ENCODE measurements around the gene ANXA2R. TPM values are rescaled to one million over a fixed set of nuclear protein-coding genes. Genes with fewer than 3 reads are reported as not detected.
"Not testable (repeated sequence)": the region's sequence is repeated elsewhere in the genome, so short reads cannot be mapped to it uniquely, and the experiment has no call there.

The ANXA2R gene
- polyA plus RNA-seq, 3 donors: 1.1 to 1.2 (median 1.2) TPM

DNA sequence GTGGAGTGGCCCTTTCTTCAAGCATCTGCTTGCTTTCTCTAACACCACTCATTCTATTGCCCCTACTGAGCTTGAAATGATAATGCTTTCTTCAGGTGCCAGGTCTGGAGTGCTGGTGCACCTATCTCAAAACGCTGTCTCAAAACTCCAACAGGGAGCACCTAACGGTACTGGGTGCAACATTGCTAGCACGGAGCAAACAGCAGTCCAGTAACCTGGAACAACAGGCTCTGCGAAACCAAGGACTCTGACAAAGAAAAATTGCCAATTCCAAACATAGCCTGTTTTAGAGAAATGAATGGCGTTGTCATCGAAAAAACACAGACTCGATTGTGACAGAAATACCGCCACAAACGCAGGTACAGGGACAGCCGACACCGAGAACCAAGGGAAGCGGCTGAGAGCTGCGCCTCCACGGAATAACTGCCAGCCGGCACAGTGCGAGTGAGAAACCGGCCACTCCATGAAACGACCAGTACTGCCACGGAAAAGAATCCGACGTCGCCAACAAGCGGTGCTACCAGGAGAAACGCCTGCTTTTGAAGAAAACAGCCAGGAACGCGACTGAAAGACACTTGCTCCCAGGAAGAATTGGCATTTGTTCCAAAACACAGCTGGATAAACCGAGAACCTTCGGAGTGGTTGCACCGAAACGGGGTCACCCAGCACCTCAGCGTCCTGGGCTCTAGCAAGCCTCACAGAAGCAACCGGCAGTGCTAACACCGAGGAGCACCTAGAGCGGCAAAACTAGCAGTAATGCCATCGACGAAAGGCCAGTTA, 3.1 kb downstream of the ANXA2R start:
- DNase-seq (ENCODE audit: low read depth in 3 of 3, low spot score in 2 of 3): no peak

DNA sequence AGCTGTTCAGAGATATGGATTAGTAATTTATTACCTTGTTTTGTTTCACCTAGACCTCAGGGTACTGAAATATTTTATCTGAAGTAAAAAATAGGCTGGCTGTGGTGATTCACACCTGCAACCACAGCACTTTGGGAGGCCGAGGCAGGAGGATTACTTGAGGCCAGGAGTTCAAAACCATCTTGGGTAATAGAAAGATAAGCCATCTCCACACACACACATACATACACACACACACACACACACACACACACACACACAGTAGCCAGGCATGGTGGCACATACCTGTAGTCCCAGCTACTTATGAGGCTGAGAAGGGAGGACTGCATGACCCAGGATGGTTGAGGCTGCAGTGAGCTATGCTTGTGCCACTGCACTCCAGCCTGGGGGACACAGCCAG, 3.7 kb downstream of the ANXA2R start:
- DNase-seq (ENCODE audit: low read depth in 3 of 3, low spot score in 2 of 3): no peak

DNA sequence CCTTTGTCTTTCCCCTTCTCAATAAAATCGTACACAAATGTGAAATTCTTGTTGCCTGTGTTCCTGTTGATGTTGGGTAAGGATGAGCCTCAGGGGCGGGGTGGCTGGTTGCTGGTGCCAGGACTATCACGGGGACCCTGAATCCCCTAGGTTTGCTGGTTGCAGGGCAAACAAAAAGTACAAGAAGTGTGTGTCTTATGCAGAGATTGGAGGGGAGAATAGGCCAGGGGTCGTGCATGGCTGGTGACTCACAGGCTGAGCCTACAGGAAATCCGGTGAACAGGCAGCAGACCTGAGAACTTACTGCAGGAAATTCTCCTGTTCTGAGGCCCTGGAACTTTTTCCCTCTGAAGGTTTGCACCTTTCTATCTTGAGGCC, 5.5 kb downstream of the ANXA2R start:
- no peak for DNase-seq (ENCODE audit: low read depth in 3 of 3, low spot score in 2 of 3)

GRCh38 chr5:43033841-43034590, 6.1 kb downstream of the ANXA2R start:
- DNase-seq (ENCODE audit: low read depth in 3 of 3, low spot score in 2 of 3): no peak

- DNase-seq (ENCODE audit: low read depth in 3 of 3, low spot score in 2 of 3): no peak
These were observed 12.9 kb downstream of the ANXA2R start for GRCh38 chr5:43027054-43027785.

- DNase-seq (ENCODE audit: low read depth in 3 of 3, low spot score in 2 of 3): not testable (repeated sequence)
These were observed 14.8 kb downstream of the ANXA2R start for GRCh38 chr5:43025184-43025950.

DNA sequence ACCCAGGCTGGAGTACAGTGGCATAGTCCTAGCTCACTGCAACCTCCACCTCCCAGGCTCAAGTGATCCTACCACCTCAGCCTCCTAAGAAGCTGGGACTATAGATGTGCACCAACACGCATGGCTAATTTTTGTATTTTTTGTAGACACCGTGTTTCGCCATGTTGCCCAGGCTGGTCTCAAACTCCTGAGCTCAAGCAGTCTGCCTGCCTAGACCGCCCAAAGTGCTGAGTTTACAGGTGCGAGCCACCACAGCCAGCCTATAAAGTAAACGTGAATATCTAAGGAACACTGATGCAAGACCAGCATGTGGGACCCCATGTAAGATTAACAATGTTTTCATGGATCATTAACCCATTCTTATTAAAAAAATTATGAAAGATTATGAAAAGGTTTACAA, 15.9 kb downstream of the ANXA2R start:
- no peak for DNase-seq (ENCODE audit: low read depth in 3 of 3, low spot score in 2 of 3)

DNA sequence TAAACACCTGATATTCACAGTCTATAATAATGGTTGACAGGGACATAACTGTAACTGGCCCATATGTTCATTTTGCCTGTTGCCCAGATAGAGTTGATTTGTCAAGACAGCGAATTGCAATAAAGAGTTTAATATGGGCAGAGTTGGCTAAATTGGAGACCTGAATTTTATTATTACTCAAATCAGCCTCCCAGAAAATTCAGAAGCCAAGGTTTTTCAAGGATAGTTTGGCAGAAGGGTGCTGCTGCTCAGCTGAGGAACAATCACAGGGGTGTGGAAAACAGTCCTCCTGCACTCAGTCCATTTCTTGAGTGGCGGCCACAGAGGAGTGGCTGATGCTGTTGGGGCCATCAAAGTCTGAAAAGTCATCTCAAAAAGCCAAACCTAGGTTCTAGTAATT, 19.0 kb downstream of the ANXA2R start:
- no peak for DNase-seq (ENCODE audit: low read depth in 3 of 3, low spot score in 2 of 3)

DNA sequence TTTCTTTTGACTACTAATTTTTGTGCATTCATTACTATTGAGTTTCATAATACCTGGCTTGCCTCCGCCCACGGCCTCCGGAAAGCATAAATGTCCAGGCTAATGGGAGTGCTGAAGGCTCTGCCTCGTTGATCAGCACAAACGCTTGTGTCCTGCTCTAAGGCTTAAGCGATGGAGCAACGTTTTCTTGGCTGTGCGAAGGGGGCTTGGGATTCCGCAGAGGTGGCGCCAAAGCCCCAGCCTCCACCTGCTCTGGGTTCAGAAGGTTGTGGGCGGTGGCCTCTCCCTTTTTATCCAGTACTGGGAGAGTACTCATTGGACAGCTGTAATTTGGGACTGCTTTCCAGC, 19.7 kb downstream of the ANXA2R start:
- DNase-seq (ENCODE audit: low read depth in 3 of 3, low spot score in 2 of 3): no peak

DNA sequence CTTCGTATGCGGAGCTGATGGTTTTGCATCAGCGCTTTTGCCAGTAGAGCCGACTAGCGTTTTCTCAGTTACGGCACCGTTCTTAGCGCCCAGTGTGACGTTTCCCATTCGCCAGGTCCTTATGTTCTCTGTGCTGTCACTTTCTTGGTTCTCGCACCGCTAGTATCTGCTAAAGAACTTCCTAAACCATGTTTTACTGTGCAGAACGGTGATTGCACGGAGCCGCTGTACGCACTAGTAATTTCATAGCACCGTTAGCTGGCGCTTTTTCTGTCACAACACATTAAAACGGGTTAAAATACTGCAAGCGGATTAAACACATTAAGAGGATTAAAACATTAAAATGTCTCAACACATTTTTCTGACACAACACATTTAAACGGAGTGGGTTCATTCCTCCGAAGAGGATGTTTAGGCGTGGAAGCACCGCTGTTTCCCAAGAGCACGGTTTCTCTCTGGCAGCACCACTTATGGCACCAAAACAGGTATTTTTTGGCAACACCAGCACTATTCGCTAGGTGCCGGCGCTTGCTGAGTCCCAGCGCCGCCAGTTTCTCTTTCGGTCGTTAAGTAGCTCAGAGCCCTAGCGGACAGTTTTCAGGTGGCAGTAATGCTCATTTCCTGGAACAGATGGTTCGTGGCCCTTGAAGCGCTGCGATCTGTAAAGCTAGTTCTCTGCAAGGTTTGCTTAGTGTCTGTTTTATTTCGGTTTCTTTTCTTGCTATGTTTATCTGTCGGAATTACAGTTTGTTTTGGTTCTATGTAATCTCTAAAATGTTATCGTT, 20.3 kb downstream of the ANXA2R start:
- no peak for DNase-seq (ENCODE audit: low read depth in 3 of 3, low spot score in 2 of 3)

DNA sequence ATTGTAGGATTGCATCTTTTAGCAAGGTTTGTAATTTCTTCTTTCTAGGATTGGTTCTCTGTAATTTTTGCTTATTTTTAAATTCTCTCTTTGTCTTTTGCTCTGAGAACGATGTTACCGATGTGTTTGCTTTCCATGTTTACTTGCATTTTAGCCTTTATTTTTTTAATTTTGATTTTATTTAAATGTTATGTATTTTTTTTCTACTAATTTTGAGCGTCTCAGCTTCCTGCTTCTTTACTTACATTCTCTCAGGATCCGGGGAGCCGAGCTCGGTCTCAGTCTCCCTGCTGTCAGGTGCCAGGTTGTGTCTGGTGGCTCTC, 20.9 kb downstream of the ANXA2R start:
- no peak for DNase-seq (ENCODE audit: low read depth in 3 of 3, low spot score in 2 of 3)

DNA sequence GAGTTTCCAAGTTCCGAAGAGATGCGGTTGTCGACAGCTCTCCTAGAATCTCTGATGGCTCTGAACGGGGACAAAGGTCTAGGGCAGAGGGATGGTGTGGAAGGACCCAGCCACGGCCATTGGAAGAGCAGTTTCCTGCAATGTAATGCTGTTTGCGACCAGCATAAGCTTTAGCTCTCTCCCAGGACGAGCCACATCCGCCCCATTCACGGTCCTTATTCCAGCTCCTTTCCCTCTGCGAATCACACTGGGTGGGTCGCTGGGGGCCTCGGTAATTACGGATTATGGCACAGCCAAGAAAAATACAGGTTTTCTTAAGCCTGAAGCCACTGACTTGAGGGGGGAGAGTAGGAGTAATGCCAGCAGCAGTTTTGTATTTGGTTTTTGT, 22.7 kb downstream of the ANXA2R start:
- DNase-seq (ENCODE audit: low read depth in 3 of 3, low spot score in 2 of 3): no peak

DNA sequence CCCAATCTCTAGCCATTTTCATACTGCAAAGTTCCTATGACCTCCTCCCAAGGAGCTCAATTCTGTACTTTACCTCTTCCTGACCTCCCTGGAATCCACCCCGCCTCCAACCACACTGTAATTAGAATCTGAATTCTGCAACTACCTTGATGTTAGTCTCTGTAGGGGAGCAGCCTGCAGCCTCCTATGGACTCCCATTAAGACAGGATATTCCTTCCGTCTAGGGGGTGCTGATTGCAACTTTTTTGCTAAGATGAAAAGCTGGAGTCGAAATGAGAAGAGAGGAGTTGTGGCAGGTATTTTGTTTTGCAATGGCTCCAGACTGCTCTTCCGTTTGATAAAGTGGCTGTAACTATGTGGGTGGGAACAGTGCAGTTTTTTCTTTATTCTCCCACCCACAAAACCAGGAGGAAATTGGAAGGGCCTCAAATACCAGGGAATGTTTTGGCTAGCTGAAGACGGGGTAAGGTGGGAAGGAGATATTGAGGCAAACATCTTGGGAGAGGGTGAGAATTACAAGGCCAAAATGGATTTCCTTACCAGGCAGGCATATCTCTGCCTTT, 23.8 kb downstream of the ANXA2R start:
- DNase-seq (ENCODE audit: low read depth in 3 of 3, low spot score in 2 of 3): no peak

- DNase-seq (ENCODE audit: low read depth in 3 of 3, low spot score in 2 of 3): no peak
These were observed 25.6 kb downstream of the ANXA2R start for GRCh38 chr5:43014522-43014921.

- DNase-seq (ENCODE audit: low read depth in 3 of 3, low spot score in 2 of 3): no peak
These were observed 29.2 kb downstream of the ANXA2R start for GRCh38 chr5:43010935-43011315.

DNA sequence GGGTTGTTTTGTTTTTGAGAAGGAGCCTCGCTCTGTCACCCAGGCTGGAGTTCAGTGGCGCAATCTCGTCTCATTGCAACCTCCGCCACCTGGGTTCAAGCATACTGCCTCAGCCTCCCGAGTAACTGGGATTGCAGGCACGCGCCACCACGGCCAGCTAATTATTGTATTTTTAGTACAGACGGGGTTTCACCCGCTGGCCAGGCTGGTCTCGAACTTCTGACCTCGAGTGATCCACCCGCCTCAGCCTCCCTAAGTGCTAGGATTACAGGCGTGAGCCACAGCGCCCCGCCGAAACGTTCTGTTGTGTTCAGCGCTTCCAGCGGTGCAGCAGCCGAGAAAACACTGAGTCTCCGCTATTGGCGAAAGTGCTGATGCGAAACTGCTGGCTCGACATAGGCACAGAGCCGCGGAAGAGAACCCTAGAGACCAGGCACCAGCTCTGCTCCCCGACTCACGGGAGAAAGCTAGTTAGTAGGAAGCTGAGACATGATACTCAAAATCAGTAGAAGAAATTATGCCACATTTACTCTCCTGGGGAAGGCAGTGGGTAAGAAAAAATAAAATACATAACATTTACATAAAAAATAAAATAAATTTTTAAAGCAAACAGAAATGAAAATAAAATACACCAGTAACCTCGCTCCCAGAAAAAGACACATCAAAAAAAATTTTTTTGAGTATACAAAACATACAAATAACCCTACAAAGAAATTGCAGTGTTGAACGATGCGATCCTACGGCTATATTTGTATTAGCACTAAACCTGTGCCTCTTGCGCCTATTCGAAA, 31.6 kb downstream of the ANXA2R start:
- no peak for DNase-seq (ENCODE audit: low read depth in 3 of 3, low spot score in 2 of 3)

- DNase-seq (ENCODE audit: low read depth in 3 of 3, low spot score in 2 of 3): no peak
These were observed 32.2 kb downstream of the ANXA2R start for GRCh38 chr5:43007911-43008362.

GRCh38 chr5:43007246-43007910, 32.7 kb downstream of the ANXA2R start:
- DNase-seq (ENCODE audit: low read depth in 3 of 3, low spot score in 2 of 3): no peak

Data from right renal cortex interstitium (tissue), 3 donors.